ENCODE data around the gene EZR. TPM values are rescaled to one million over a fixed set of nuclear protein-coding genes. Genes with fewer than 3 reads are reported as not detected.

Gene EZR
- total RNA-seq, 2 experiments from 2014 or later, result 268 to 415 TPM

DNA sequence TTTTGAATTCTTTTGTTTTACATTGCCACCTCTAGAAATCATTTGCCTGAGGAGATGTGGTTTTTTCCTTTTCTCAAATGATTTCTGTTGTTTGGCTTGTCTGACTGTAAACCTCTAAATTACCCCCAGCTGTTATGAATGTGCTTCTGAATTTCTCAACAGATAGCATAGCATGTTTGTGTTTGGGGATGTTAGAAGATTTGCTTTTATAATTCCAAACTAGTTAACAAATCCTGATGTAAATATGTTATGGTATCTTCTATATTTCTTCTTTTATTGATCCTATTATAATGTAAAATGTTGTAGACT lies 31.6 kb upstream of the EZR start:
- no peak overlapping the region for H3K27ac ChIP-seq (ENCODE audit: low read depth, low read length, poor library complexity, severe bottlenecking)
- H3K9me3 ChIP-seq (ENCODE audit: low read length), result no peaks in the 10 kb centered on the region
- CTCF ChIA-PET (ENCODE audit: unreplicated experiment), result no interaction called here
- H2AFZ ChIP-seq (ENCODE audit: low read length), result peak overlapping the region; percentile 31; the same call in 1 of the 2 replicates
- H3K36me3 ChIP-seq (ENCODE audit: insufficient read depth, low read length), result no peaks in the 10 kb centered on the region
- intact Hi-C loops (cut with micrococcal nuclease; ENCODE audit: unreplicated experiment), result no loop called here
- H3K4me2 ChIP-seq (ENCODE audit: low read length), result no peak overlapping the region; the same call in 1 of the 2 replicates
- no TSS peak for BruUV-seq (replicated peaks)
- H3K9me2 ChIP-seq (ENCODE audit: insufficient read depth, low read length), result no peaks in the 10 kb centered on the region
- H4K20me1 ChIP-seq (ENCODE audit: insufficient read depth, low read length), result no peaks in the 10 kb centered on the region
- peaks cover 54% of the 10 kb centered on the region for H3K4me1 ChIP-seq (ENCODE audit: insufficient read depth, low read length, poor library complexity, severe bottlenecking)
- no peak overlapping the region for H3K4me3 ChIP-seq (ENCODE audit: low read depth, low read length, poor library complexity, severe bottlenecking)
- POLR2A ChIA-PET, result interaction anchor here (5.4 kb wide), 1 partner anchor 17 kb away, joined by 60 read pairs; no protein-coding TSS in a partner anchor
- TF ChIP-seq EZH2phosphoT487 (IDR thresholded peaks at IDR 0.05; ENCODE audit: borderline replicate concordance, low read depth, low read length), result no peak
- TF ChIP-seq, protein P1, sequence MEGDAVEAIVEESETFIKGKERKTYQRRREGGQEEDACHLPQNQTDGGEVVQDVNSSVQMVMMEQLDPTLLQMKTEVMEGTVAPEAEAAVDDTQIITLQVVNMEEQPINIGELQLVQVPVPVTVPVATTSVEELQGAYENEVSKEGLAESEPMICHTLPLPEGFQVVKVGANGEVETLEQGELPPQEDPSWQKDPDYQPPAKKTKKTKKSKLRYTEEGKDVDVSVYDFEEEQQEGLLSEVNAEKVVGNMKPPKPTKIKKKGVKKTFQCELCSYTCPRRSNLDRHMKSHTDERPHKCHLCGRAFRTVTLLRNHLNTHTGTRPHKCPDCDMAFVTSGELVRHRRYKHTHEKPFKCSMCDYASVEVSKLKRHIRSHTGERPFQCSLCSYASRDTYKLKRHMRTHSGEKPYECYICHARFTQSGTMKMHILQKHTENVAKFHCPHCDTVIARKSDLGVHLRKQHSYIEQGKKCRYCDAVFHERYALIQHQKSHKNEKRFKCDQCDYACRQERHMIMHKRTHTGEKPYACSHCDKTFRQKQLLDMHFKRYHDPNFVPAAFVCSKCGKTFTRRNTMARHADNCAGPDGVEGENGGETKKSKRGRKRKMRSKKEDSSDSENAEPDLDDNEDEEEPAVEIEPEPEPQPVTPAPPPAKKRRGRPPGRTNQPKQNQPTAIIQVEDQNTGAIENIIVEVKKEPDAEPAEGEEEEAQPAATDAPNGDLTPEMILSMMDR (conservative IDR thresholded peaks at IDR 0.05; ENCODE audit: low read length), result no peak
- H3K79me2 ChIP-seq (ENCODE audit: insufficient read depth, low read depth, low read length), result no peaks in the 10 kb centered on the region
- DNase-seq (ENCODE audit: low spot score), result no peak

DNA sequence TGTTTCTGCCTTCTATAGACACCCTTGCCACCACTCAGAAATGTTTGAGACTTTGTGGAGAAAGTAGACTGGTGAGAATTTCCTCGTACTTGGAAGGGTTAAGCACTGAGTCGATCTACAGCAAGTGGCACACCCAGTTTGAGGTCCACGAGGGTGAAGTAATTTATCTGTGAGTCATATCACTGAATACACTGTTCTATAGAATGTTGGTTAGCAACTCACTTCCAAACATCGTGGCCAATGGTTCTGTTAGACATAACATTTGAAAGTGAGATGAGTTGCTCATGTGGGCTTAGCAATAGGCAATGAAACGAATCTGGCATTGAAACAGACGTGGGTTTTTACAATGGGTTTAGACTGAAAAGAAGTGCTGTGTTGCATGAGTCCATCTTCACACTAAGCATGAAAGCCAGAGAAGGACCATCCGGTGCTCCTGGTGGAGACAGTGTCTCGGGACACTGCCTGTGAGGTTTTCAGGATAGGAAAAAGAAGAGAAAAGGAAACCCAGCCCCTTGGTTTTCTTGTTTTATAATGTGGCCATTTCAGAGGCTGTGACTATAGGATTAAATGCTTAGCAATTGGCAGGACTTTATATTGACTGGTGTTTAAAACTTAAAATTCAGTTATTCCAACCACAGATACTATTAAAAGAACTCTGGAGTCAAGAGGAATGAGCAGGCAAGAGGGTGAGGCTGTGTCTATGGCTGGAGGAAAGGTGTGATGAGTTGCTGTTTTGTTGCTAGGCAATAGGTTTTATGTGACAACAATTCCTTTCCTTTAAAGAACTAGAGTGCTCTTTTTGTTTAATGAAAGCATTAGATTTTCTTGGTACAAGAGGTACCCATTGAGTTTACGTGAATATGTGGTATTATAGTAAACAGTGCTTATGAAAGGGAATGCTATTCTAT lies 31.0 kb upstream of the EZR start:
- POLR2A ChIA-PET, result no interaction called here
- no peak for TF ChIP-seq EZH2phosphoT487 (IDR thresholded peaks at IDR 0.05; ENCODE audit: borderline replicate concordance, low read depth, low read length)
- TF ChIP-seq, protein P1 (conservative IDR thresholded peaks at IDR 0.05; ENCODE audit: low read length), result no peak
- Histone ChIP-seq H2AFZ (ENCODE audit: low read length) (peak overlapping the region; percentile 65), H3K36me3 (ENCODE audit: insufficient read depth, low read length) (no peaks in the 10 kb centered on the region), H3K79me2 (ENCODE audit: insufficient read depth, low read depth, low read length) (no peaks in the 10 kb centered on the region), H3K4me2 (ENCODE audit: low read length) (peak overlapping the region; percentile 19; the same call in 1 of the 2 replicates), H4K20me1 (ENCODE audit: insufficient read depth, low read length) (no peaks in the 10 kb centered on the region), H3K27ac (ENCODE audit: low read depth, low read length, poor library complexity, severe bottlenecking) (no peak overlapping the region), H3K4me3 (ENCODE audit: low read depth, low read length, poor library complexity, severe bottlenecking) (no peak overlapping the region), H3K9me3 (ENCODE audit: low read length) (no peaks in the 10 kb centered on the region), H3K9me2 (ENCODE audit: insufficient read depth, low read length) (no peaks in the 10 kb centered on the region), H3K4me1 (ENCODE audit: insufficient read depth, low read length, poor library complexity, severe bottlenecking) (peaks cover 48% of the 10 kb centered on the region)
- DNase-seq (ENCODE audit: low spot score), result no peak
- BruUV-seq (replicated peaks), result no TSS peak
- intact Hi-C loops (cut with micrococcal nuclease; ENCODE audit: unreplicated experiment), result no loop called here
- CTCF ChIA-PET (ENCODE audit: unreplicated experiment), result no interaction called here

DNA sequence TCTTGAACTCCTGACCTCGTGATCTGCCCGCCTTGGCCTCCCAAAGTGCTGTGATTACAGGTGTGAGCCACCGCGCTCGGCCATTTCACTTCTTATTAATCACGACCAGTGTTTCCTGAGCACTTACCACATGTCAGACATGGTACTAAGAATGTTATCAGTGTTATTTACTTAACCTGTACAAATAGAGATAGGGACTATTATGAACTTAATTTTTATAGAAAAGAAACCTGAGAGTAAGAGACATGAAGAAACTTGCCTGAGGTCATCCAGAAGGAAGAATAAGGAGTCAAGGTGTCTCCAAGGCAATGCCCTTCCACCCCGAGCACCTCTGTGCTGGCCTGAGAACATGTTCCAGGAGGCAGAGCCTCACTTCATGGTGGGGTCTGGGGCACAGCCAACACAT lies 29.3 kb upstream of the EZR start:
- CTCF ChIA-PET (ENCODE audit: unreplicated experiment), result no interaction called here
- TF ChIP-seq EZH2phosphoT487 (IDR thresholded peaks at IDR 0.05; ENCODE audit: borderline replicate concordance, low read depth, low read length), result no peak
- TF ChIP-seq, protein P1 (conservative IDR thresholded peaks at IDR 0.05; ENCODE audit: low read length), result no peak
- no peaks in the 10 kb centered on the region for H3K79me2 ChIP-seq (ENCODE audit: insufficient read depth, low read depth, low read length)
- no peak overlapping the region for H2AFZ ChIP-seq (ENCODE audit: low read length)
- no peaks in the 10 kb centered on the region for H3K36me3 ChIP-seq (ENCODE audit: insufficient read depth, low read length)
- H3K9me3 ChIP-seq (ENCODE audit: low read length), result no peaks in the 10 kb centered on the region
- H3K4me2 ChIP-seq (ENCODE audit: low read length), result no peak overlapping the region
- no peaks in the 10 kb centered on the region for H4K20me1 ChIP-seq (ENCODE audit: insufficient read depth, low read length)
- intact Hi-C loops (cut with micrococcal nuclease; ENCODE audit: unreplicated experiment), result no loop called here
- no peak for DNase-seq (ENCODE audit: low spot score)
- H3K9me2 ChIP-seq (ENCODE audit: insufficient read depth, low read length), result no peaks in the 10 kb centered on the region
- no peak overlapping the region for H3K4me3 ChIP-seq (ENCODE audit: low read depth, low read length, poor library complexity, severe bottlenecking)
- BruUV-seq (replicated peaks), result no TSS peak
- POLR2A ChIA-PET, result no interaction called here
- no peak overlapping the region for H3K27ac ChIP-seq (ENCODE audit: low read depth, low read length, poor library complexity, severe bottlenecking)
- H3K4me1 ChIP-seq (ENCODE audit: insufficient read depth, low read length, poor library complexity, severe bottlenecking), result peaks cover 45% of the 10 kb centered on the region

Measured in OCI-LY7 (cell line).